Panc1 (cell line): ENCODE results near the gene SLC25A29.

Experiments
- CTCF ChIP-seq: fragments of 450-650 bp; IDR thresholded peaks from 2 replicates; pipeline ENCODE4 v1.5.1; 2017; ENCODE audit warnings: mild to moderate bottlenecking
- POLR2AphosphoS5 ChIP-seq: IDR thresholded peaks from 2 replicates; pipeline ENCODE4 v1.6.1; 2012; ENCODE audit warnings: mild to moderate bottlenecking, low read depth, low read length, moderate library complexity
- REST ChIP-seq, 2 experiments: IDR thresholded peaks; 2 replicates each; pipeline ENCODE4 v1.6.1; 2011 to 2012; ENCODE audit warnings: low read depth in 2 of 2, control low read depth in 1 of 2, low read length in 1 of 2, mild to moderate bottlenecking in 1 of 2, moderate library complexity in 1 of 2; ENCODE audit not compliant: insufficient read depth in 1 of 2
- SIN3A ChIP-seq: IDR thresholded peaks from 2 replicates; pipeline ENCODE4 v1.6.1; 2012; ENCODE audit warnings: low read depth, mild to moderate bottlenecking, low read length, moderate library complexity, borderline replicate concordance; ENCODE audit not compliant: insufficient read depth
- TCF7L2 ChIP-seq: IDR thresholded peaks from 2 replicates; pipeline ENCODE4 v1.6.1; 2011; ENCODE audit warnings: mild to moderate bottlenecking, low read depth, low read length, inconsistent platforms

- TF ChIP-seq CTCF = no peak
- TF ChIP-seq POLR2AphosphoS5 = no peak
- TF ChIP-seq SIN3A = no peak
- no peak for TF ChIP-seq REST (IDR thresholded peaks at IDR 0.05; ENCODE audit: insufficient read depth in 1 of 2, low read depth in 2 of 2, low read length in 1 of 2)
- TF ChIP-seq TCF7L2 = no peak
Measured at GRCh38 chr14:100291305-100292075, 14.8 kb downstream of the SLC25A29 start.
